CD4-positive, alpha-beta T cell treated with Interleukin-17A for 4 hours (primary cell): ENCODE measurements around the gene VOPP1.

Source experiments
- DNase-seq: peaks from one replicate; pipeline ENCODE4 v3.0.0-alpha.2; 2020; ENCODE audit warnings: mixed read lengths

Gene VOPP1

DNA sequence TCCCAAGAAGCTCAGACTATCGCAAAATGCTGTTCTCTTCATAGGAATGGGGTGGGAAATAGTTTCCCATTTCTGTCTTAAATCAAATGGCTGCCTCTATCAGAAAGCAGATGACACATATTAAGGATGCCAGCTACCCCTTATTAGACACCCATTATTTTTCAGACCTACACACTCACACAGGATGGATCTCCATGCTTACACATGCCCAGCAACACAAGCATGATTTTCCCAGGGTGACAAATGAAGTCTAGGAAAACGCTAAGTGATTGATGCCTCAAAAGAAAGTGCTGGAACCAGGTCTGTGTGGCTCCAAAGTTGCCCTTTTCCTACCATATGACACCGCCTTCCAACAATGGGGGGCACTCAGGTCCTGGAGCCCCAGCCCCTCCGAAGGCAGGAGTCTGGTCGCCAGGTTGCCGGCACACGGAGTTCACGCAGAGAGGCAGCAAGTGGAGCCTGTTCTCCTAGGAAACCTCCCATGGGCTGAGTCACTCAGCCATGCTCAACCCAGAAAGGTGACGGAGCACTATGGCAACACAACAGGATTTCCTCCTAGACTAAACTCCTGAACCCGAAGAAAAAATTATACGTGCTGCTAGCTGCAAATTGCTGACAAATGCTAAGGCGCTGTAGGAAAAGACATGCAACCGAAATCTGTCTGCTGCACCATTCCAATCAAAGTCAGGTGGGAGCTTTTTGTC, 19.8 kb downstream of the VOPP1 start:
- peak; percentile 38 for DNase-seq

DNA sequence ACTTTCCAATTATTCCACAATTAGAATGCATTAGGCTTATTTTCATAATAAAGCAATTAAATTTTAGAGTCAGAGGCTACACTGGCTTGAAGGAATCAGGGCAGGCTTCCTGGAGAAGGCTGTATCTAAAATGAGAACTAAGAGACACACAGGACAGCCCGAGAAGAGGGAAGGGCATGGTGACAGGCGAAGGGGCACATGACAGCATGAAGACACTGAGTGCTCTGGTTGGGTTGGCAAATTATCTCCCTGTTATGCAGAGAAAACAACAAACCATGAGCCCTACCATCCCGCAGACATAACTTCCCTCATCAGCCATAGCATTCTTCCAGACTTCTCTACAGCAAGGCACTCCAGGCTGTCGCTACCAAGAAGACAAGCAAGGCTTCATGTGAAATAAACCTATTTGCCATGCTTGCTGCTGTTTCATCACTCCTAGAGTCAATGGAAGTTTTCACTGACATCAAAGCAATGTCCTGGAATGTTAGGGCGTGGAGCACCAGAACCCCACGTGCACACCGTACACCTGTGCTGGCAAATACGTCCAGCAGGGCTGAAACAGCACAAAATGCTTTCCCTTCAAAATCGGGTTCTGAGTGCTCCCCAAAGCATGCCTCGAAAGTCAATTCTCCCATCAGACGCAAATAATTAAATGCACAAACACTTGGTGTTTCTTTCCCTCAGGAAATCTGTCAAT, 21.3 kb downstream of the VOPP1 start:
- no peak for DNase-seq

GRCh38 chr7:55550010-55550663, 22.2 kb downstream of the VOPP1 start:
- no peak for DNase-seq

GRCh38 chr7:55549457-55549856, 22.8 kb downstream of the VOPP1 start:
- no peak for DNase-seq

GRCh38 chr7:55548295-55548731, 24.0 kb downstream of the VOPP1 start:
- no peak for DNase-seq

- DNase-seq: peak; percentile 62
Measured at GRCh38 chr7:55546814-55547213, 25.5 kb downstream of the VOPP1 start.

DNA sequence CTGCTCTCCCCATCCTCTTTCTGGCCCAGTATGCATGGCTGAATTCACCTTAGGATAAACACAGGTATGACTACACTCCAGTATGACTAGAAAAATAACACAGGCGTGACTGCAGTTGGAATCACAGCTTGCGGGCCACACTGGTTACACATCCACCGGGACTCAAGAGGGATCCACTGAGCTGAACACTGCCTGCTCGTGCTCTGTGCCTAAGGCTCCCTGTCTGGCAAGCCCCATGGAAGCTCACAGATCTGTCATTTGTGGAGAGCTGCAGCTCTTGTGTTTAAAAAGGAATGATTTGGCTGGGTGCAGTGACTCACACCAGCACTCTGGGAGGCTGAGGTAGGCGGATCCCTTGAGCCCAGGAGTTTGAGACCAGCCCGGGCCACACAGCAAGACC, 26.8 kb downstream of the VOPP1 start:
- DNase-seq: no peak

DNA sequence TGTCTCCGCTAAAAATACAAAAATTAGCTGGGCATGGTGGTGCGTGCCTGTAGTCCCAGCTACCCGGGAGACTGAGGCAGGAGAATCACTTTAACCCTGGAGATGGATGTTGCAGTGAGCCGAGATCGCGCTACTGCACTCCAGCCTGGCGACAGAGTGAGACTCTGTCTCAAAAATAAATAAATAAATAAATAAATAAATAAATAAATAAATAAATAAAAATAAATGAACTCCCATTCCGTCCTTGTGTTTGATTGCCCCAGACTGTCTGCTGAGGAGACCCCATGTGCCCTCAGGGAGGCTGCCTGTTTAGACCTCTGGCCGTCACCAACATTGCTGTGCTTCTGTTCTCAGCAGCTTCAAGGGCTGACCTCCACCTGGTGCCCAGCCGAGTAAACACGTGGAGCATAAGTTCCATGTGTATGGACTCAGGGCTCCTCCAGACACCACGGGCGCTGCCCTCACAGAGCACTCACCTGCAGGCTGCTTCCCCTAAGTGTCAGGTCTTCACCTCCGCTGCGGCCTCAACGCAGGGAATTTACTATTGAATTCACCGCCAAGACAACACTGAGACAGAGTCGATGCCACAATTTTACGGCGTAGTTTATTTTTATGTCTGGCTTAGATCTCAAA, 32.0 kb downstream of the VOPP1 start:
- DNase-seq: no peak

DNA sequence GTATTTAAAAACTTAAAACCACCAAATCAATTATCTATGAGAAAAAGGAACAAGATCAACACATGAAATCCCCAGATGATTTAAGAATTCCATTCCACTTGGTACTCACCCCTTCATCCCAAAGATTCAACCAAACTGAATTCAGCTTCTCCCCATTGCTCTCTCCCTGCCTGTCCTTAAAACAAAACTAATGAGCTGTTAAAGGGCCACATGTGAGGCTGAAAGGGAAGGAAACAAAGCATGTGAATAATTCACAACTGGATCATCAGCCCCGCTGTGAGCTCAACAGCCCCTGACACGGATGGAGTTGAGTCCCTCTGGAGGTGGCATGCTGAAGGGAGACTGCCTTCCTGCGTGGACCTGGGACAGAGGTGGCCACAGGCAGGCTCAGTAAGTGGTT, 32.9 kb downstream of the VOPP1 start:
- DNase-seq: no peak

- DNase-seq: no peak
Measured at GRCh38 chr7:55538538-55538937, 33.8 kb downstream of the VOPP1 start.

- no peak for DNase-seq
Measured at GRCh38 chr7:55537458-55537990, 34.8 kb downstream of the VOPP1 start.

GRCh38 chr7:55536619-55537457, 35.5 kb downstream of the VOPP1 start:
- peak; percentile 15 for DNase-seq

GRCh38 chr7:55535617-55536016, 36.7 kb downstream of the VOPP1 start:
- no peak for DNase-seq

DNA sequence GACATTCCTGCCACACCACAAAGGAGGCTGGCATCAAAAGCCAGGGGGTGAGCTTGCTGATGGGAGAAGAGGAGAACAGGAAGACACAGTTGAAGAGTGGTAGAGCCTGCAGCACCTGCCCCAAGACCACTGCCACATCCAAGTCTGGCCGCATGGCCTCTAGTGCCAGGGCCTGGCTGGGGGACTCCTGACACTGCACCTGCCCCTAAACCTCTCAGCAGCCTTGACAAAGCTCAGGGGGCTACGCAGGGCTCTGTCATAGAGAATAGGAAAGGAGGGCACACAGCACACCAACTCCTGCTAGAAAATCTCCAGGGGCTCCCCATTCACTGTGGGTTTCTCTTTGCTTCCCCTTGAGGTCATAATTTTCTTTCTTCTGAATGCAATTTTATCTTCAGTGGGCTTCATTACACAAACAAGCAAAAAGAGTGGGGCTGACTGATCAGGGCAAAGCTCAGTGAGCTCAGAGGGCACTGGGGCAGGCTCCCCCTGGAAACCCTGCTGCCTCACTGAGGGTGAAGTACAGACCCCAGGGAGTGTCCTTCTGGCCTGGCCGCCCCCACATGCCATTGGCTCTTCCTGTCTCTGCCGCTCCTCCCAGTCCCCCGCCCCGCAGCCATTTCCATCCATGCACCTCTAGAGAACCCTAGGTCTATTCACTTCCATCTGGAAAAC, 37.2 kb downstream of the VOPP1 start:
- DNase-seq: no peak

DNA sequence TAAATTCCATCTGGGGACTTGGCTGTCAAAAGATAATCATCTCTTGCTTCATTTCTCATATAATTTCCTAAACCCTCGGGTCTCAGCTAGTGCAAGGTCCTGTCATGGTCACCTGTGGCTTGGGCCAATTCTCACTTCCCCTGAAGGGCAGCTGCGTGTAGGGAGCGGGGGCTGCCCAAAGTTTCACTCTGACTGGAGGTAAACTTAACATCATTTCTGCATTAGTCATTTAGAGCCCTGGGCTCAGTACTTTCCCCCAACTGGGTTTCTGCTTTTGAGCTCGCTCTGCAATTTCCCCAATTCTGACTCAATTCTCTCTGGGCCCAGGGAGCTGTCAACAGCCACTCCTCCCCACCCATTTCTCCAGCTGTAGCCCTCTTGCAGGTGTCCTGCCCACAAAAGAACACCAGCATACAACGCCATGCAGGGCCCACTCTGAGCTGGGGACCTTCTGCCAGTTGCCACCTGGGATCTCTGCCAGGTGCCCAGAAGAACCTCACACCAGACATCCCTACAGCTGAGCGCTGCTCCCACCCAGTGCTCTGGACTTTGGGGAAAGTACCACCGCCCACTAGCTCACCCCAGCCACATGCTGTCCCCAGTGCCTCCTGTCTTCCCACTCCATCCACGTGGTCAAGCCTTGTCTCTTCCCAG, 37.9 kb downstream of the VOPP1 start:
- DNase-seq: peak; percentile 70

DNA sequence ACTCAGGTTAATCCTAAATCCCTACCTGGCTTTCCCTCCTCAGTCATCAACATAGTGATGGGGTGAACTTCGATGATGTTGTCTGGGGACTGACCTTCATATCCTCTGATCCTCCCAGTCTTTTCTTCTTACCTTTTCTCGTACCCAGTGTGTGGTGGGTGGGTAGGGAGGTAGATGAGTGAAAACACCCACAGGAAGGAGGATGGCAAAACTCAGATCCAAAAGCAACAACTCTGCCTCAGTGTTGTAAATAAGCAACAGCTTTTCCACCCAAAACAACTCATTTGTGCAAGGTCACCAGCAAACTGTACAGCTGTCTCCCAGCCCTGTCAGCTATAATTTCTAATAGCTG, 38.6 kb downstream of the VOPP1 start:
- no peak for DNase-seq

DNA sequence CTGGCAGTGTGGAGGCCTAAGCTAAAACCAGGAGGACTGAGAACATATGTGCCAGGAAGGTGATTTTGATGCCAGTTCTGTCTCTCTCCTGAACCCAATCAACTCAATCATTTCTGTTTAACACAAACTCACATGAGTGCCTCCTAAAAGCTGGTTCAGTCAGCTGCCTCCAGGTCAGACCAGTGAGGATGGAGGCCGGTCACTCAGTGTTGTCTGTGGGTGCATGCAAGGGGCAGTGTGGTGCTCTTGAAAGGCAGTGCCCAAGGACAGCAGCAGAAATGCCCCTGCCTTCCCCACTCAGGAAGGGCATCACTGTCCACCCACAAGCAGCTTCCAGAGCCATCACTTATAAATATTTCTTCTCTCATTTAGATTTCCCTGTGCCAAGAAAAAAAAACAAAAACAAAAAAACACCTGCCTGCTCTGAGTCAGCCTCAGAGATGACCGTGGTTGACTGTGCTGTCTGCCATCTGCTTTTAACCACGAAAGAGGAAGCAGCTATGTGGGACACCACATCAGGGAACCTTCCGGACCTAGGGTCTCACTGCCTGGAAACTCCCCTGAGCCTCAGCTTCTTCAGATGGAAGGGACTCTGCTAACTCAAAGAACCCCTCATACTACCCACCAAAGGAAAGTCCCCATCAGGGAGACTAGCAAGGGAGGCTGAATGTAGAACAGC, 39.1 kb downstream of the VOPP1 start:
- peak; percentile 70 for DNase-seq

DNA sequence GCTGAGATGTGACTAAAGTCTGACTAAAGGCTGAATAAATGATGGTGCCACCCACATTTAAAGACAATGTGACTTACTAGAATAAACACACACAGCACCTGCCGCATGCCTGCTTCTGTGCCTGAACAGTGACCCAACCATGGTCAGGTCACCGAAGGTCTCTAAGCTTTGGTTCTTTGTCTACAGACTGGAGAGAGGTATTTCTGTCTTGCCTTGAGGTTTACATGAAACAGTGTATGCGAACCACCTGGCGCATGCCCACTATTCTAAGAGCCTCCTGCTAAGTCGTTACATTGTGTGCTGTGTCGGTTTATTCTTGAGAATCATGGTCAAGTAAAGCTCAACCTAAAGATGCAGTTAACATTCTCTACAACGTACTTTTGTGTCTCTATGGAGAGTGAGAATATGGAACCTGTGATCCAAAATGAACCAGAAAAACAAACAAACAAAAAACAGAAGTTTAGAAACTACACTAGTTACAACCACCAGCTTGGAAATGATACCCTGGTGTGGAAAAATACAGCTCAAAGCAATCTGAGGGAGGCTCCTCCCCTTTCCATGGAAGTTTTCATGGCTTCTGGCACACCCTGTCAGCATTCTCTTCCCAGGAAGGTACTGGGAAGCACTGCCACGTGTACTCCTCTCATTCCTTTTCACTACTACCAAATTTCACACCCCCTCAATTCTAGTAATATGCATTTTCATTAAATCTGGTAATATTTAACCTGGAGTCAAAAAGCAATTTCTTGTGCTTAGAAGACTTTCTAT, 40.0 kb downstream of the VOPP1 start:
- DNase-seq: no peak

GRCh38 chr7:55531536-55531935, 40.8 kb downstream of the VOPP1 start:
- peak; percentile 51 for DNase-seq

- no peak for DNase-seq
Measured at GRCh38 chr7:55527307-55527706, 45.0 kb downstream of the VOPP1 start.
